T-helper 9 cell (primary cell): ENCODE measurements around the gene ZPLD1.

Source experiments
- DNase-seq: peaks from one replicate; pipeline ENCODE4 v3.0.0-alpha.2; 2020
- total RNA-seq, 2 donors: gene quantifications; one replicate each; lab custom pipeline; 2026; lab: John Stamatoyannopoulos, UW

ZPLD1 gene
- total RNA-seq = 0 reads per million in 2 donors

GRCh38 chr3:102434715-102435114, at the start of gene ZPLD1:
ZPLD1 (plus strand) TSS chr3:102435015; CDS start chr3:102438488, 3,473 bp downstream.
- no peak for DNase-seq

- no peak for DNase-seq
Observed at GRCh38 chr3:102390171-102390864, 44.5 kb upstream of the ZPLD1 start.

- no peak for DNase-seq
Observed at GRCh38 chr3:102390916-102391315, 43.9 kb upstream of the ZPLD1 start.

GRCh38 chr3:102391491-102391890, 43.3 kb upstream of the ZPLD1 start:
- no peak for DNase-seq

GRCh38 chr3:102394517-102394916, 40.3 kb upstream of the ZPLD1 start:
- no peak for DNase-seq

GRCh38 chr3:102398176-102398575, 36.6 kb upstream of the ZPLD1 start:
- no peak for DNase-seq

GRCh38 chr3:102398666-102399065, 36.1 kb upstream of the ZPLD1 start:
- no peak for DNase-seq

GRCh38 chr3:102400142-102400541, 34.7 kb upstream of the ZPLD1 start:
- DNase-seq = no peak

GRCh38 chr3:102400766-102401165, 34.0 kb upstream of the ZPLD1 start:
- no peak for DNase-seq

- no peak for DNase-seq
Observed at GRCh38 chr3:102410616-102411015, 24.2 kb upstream of the ZPLD1 start.

- DNase-seq = no peak
Observed at GRCh38 chr3:102415553-102415952, 19.3 kb upstream of the ZPLD1 start.

GRCh38 chr3:102419786-102420185, 15.0 kb upstream of the ZPLD1 start:
- DNase-seq = no peak

- DNase-seq = no peak
Observed at GRCh38 chr3:102441832-102442231, 7.0 kb downstream of the ZPLD1 start.

GRCh38 chr3:102443021-102443420, 8.2 kb downstream of the ZPLD1 start:
- DNase-seq = no peak

- DNase-seq = no peak
Observed at GRCh38 chr3:102444101-102444500, 9.3 kb downstream of the ZPLD1 start.

GRCh38 chr3:102447272-102447671, 12.5 kb downstream of the ZPLD1 start:
- DNase-seq = no peak

GRCh38 chr3:102449341-102449740, 14.5 kb downstream of the ZPLD1 start:
- no peak for DNase-seq

GRCh38 chr3:102449930-102450329, 15.1 kb downstream of the ZPLD1 start:
- no peak for DNase-seq

- no peak for DNase-seq
Observed at GRCh38 chr3:102450976-102451375, 16.2 kb downstream of the ZPLD1 start.

GRCh38 chr3:102451543-102451942, 16.7 kb downstream of the ZPLD1 start:
- no peak for DNase-seq

- no peak for DNase-seq
Observed at GRCh38 chr3:102454181-102454580, 19.4 kb downstream of the ZPLD1 start.

- DNase-seq = no peak
Observed at GRCh38 chr3:102457644-102458043, 22.8 kb downstream of the ZPLD1 start.

- no peak for DNase-seq
Observed at GRCh38 chr3:102460579-102460978, 25.8 kb downstream of the ZPLD1 start.

- DNase-seq = no peak
Observed at GRCh38 chr3:102464261-102464660, 29.4 kb downstream of the ZPLD1 start.

- DNase-seq = no peak
Observed at GRCh38 chr3:102466001-102466400, 31.2 kb downstream of the ZPLD1 start.
